Heart right ventricle (tissue), 16 donors: ENCODE results near the gene RIN2. TPM values are rescaled to one million over a fixed set of nuclear protein-coding genes. Genes with fewer than 3 reads are reported as not detected.

Experiments used
- ATAC-seq, 8 donors: fragments of 200-7000 bp; cut with Tn5 transposase; one replicate each; pipeline ENCODE4 v1.9.1; 2020; ENCODE audit warnings: mild to moderate bottlenecking in 8 of 8, moderate library complexity in 8 of 8, moderate number of reproducible peaks in 1 of 8
- DNase-seq, 2 donors: peaks; one replicate each; pipeline ENCODE4 v3.0.0-alpha.2; 2020
- H3K27ac ChIP-seq, 10 donors: fragments of 200-600 bp; sonication (generic) in 2 of 10; one replicate each; pipeline versions ENCODE4 v1.5.0 to v1.8.0; 2020 to 2022; ENCODE audit warnings: mild to moderate bottlenecking in 3 of 10
- H3K27me3 ChIP-seq, 7 donors: fragments of 200-600 bp; one replicate each; pipeline ENCODE4 v1.8.0; 2021 to 2022; ENCODE audit warnings: mild to moderate bottlenecking in 2 of 7
- H3K36me3 ChIP-seq, 9 donors: fragments of 200-600 bp; sonication (generic) in 1 of 9; one replicate each; pipeline versions ENCODE4 v1.5.0 to v1.8.0; 2020 to 2022; ENCODE audit warnings: mild to moderate bottlenecking in 2 of 9
- H3K4me1 ChIP-seq, 9 donors: fragments of 200-600 bp; sonication (generic) in 1 of 9; one replicate each; pipeline versions ENCODE4 v1.5.0 to v1.8.0; 2020 to 2022; ENCODE audit warnings: mild to moderate bottlenecking in 4 of 9
- H3K4me3 ChIP-seq, 10 donors: fragments of 200-600 bp; sonication (generic) in 2 of 10; one replicate each; pipeline versions ENCODE4 v1.5.0 to v1.8.0; 2020 to 2022; ENCODE audit warnings: mild to moderate bottlenecking in 7 of 10, moderate library complexity in 2 of 10
- H3K9me3 ChIP-seq, 11 donors: fragments of 200-600 bp in 10 of 11; sonication (generic) in 2 of 11; one replicate each; pipeline versions ENCODE4 v1.5.0 to v1.8.0; 2013 to 2022; ENCODE audit warnings: mild to moderate bottlenecking in 2 of 11, control low read depth in 1 of 11, moderate library complexity in 1 of 11
- CTCF ChIP-seq, 9 donors: fragments of 200-600 bp; sonication (generic) in 2 of 9; IDR thresholded peaks; one replicate each; pipeline versions ENCODE4 v1.5.0 to v1.8.0; 2021 to 2022; ENCODE audit warnings: antibody characterized with exemption in 9 of 9, mild to moderate bottlenecking in 5 of 9, moderate library complexity in 1 of 9
- WGBS, 2 donors: extraction: QIAGEN DNeasy Blood & Tissue Kit; methylation state at CpG; one replicate each; pipeline ENCODE4 v1.1.7; 2013; ENCODE audit warnings: inconsistent platforms in 1 of 2; 5-methylcytosine and 5-hydroxymethylcytosine counted together
- intact Hi-C, 10 donors: fragments of 100-400 bp; cut with DNase I; formaldehyde crosslinking; loops; one replicate each; pipeline versions ENCODE4 v1.11.1 to v1.14.2; 2022
- polyA plus RNA-seq, 2 donors: library from polyadenylated mRNA; stranded (reverse); fragments of 200-250 nt; gene quantifications; one replicate each; pipeline ENCODE4 v1.2.3, GENCODE V29; 2013
- total RNA-seq, 10 donors: library from RNA; stranded (reverse); fragmentation: NEBNext Ultra II Directional in 3 of 10; extraction: Animal tissue kit (Norgen Biotek cat#: 25700) in 3 of 10; gene quantifications; one replicate each; pipeline versions ENCODE4 v1.2.1 to v1.2.4, GENCODE V29; 2021 to 2023
- donor health status: Arrhythmogenic right ventricular cardiomyopathy.
- donor health status: ischemic (EF 13 %, LVEDD 7.1; RV severe dilation, severe dysfunction).
- donor health status: healthy with polysubstance abuse.
- donor health status: DM: no; HTN: yes; CAD: no.
- donor health status: DM: no; HTN: no; CAD: no.
- donor health status: ischemic (EF 25% LVEDD 6.9; RV normal size, moderate dysfunction).
- donor health status: ischemic (EF 25% LVEDD 5.7; RV mildly dilated, moderate dysfunction).
- donor health status: healthy.
- donor health status: DM: yes; HTN: yes; CAD: no.
- donor health status: Ischemic cardiomyopathy.
- donor health status: ischemic (EF 35%, LVEDD 5.7; RV mildly dilated, moderate dysfunction).
- donor health status: nonischemic (EF 11% LVEDD 7.7; RV severe dilation, severe dysfunction).
- donor health status: DM: yes; HTN: yes; CAD: no.
- donor health status: PGD.
- donor health status: ischemic (EF 29% LVEDD 5.4; RV normal size, mild dysfunction).
- donor health status: nonischemic (EF 23%, LVEDD 6.1; RV moderate dilation, normal function).

RIN2 gene
- total and polyA plus RNA-seq, 12 donors: 9.0 to 66.2 (median 60.5) TPM

- H3K27ac ChIP-seq: no peak overlapping the region
Observed at GRCh38 chr20:19718880-19719279, 39.2 kb upstream of the RIN2 start.

GRCh38 chr20:19720991-19721390 is 37.1 kb upstream of the RIN2 start:
- intact Hi-C loops: no loop called here
- Histone ChIP-seq H3K36me3 (no peaks in the 10 kb centered on the region), H3K4me3 (no peak overlapping the region), H3K4me1 (peaks cover 0 to 3% (median 0%) of the 10 kb centered on the region in 9 donors), H3K9me3 (peaks cover 0 to 9% (median 0%) of the 10 kb centered on the region in 11 donors), H3K27ac (no peak overlapping the region), H3K27me3 (no peaks in the 10 kb centered on the region)
- ATAC-seq (no peak), DNase-seq (no peak)
- WGBS, 2 donors: 93% methylated on average over 18 of the region's 18 CpGs
- TF ChIP-seq CTCF (IDR thresholded peaks at IDR 0.05): no peak

More at GRCh38 chr20:19718880-19719279, 39.2 kb upstream of the RIN2 start:
- H3K36me3 ChIP-seq: no peaks in the 10 kb centered on the region
- intact Hi-C loops: no loop called here
- 84 to 86% methylated on average over 3 of the region's 3 CpGs for WGBS, 2 donors
- DNase-seq: no peak
- H3K4me3 ChIP-seq: no peak overlapping the region
- no peak for TF ChIP-seq CTCF (IDR thresholded peaks at IDR 0.05)
- peaks cover 0 to 13% (median 0%) of the 10 kb centered on the region in 11 donors for H3K9me3 ChIP-seq
- H3K27me3 ChIP-seq: no peaks in the 10 kb centered on the region
- no peak for ATAC-seq
- no peaks in the 10 kb centered on the region for H3K4me1 ChIP-seq

DNA sequence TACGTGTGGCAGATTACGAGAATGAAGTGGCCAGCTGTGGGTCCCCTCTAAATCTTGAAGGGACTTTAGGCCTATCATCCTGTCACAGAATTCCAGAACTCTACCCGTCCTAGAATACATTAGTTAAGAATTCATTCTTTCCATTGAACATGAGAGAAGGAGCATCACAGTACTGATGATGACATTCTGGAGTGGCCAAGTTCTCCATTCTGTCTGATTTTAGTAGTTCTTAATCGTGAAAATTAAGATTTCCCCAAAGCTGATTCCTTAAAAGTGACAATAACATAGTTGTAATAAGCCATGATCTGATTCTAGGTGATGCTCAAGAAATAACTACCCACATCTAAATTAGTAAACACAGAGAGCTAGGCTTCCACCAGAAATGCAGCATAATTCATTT is 35.0 kb upstream of the RIN2 start:
- Histone ChIP-seq H3K4me1 (peaks cover 0 to 8% (median 0%) of the 10 kb centered on the region in 9 donors), H3K27ac (no peak overlapping the region), H3K27me3 (no peaks in the 10 kb centered on the region), H3K36me3 (no peaks in the 10 kb centered on the region), H3K4me3 (no peak overlapping the region), H3K9me3 (no peaks in the 10 kb centered on the region)
- intact Hi-C loops: no loop called here
- no peak for TF ChIP-seq CTCF (IDR thresholded peaks at IDR 0.05)
- ATAC-seq (no peak), DNase-seq (no peak)
- WGBS, 2 donors: 91 to 94% methylated on average over 4 of the region's 4 CpGs

DNA sequence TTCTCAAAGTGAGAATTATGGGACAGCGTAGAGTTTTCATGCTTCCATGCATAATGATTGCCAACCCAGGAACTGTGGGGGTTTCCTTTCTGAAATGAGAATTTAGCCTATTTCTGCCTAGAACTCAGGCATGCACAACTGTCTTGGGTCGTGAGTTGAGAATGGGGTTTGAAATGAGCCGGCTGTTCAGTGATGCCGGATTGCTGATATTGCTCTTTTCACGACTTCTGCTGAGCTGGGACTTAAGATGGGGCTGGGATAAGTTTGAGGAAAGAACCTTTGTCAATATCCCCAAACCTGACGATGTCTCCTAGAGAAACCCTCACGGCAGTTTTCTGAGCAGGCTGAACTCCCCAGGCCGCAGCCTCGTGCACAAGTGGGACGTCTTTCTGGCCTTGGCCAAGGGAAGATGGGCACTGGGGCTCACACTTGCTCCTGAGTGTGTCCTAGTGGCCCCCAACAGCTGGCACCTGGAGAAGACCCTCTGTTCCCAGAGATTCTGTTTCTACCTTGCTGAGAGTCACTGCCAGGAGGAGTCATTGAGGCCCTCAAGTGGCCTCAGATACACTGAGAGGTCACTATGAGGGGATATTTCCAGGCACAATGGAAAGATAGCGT is 34.1 kb upstream of the RIN2 start:
- H3K36me3 ChIP-seq: no peaks in the 10 kb centered on the region
- no peak for TF ChIP-seq CTCF (IDR thresholded peaks at IDR 0.05)
- H3K4me1 ChIP-seq: peaks cover 0 to 8% (median 0%) of the 10 kb centered on the region in 9 donors
- H3K27ac ChIP-seq: no peak overlapping the region
- intact Hi-C loops: no loop called here
- H3K27me3 ChIP-seq: no peaks in the 10 kb centered on the region
- no peak overlapping the region for H3K4me3 ChIP-seq
- ATAC-seq: no peak
- no peaks in the 10 kb centered on the region for H3K9me3 ChIP-seq
- DNase-seq: no peak
- 86 to 88% methylated on average over 11 of the region's 11 CpGs for WGBS, 2 donors
